IPS-18c (cell line): ENCODE data around the gene DDX39B.

Experiments
- H3K4me3 ChIP-seq: 2 replicates; pipeline ENCODE4 v1.7.0; 2013; ENCODE audit warnings: low read depth, mild to moderate bottlenecking, low read length, moderate library complexity; ENCODE audit not compliant: insufficient read depth
- H3K9me3 ChIP-seq: one replicate; pipeline ENCODE4 v1.6.1; 2013; ENCODE audit warnings: mild to moderate bottlenecking, low read length, moderate library complexity; ENCODE audit not compliant: control insufficient read depth, insufficient read depth

DDX39B gene

DNA sequence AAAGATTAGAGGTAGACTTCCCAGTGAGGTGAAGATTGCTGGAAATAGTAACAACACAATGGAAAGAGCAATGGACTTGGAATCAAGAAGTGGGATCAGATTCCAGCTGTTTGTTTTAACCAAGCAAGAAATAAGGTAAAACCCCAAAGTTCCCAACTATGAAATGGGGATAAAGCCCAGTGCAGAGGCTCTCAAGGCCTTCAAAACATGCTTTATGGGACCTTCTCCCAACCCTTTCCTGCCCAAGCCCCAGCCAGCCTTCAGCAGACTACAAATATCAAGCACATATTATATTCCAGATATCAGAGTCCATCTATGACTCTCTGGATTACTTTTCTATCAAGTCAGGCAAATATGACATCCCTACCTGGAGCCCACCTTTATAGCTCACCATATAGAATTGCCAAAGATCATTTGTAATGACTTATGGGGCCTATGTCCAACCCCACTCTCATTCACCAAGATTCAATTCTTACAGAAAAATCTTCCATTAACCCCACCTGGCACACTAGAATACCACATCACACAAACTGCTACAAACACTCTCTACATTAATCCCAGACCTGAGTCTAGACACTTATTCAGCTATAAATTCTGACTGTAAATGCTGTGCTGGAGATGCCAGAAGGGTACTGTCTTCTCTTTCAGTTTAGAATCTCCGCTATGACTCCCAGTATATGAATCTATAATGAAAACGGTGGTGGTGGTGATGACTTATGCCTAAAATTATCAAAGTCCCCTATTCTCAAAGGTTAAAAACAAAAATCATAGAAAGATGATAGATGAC is 6.1 kb downstream of the DDX39B start:
- H3K4me3 ChIP-seq, result no peak overlapping the region
- peaks cover 2% of the 10 kb centered on the region for H3K9me3 ChIP-seq

DNA sequence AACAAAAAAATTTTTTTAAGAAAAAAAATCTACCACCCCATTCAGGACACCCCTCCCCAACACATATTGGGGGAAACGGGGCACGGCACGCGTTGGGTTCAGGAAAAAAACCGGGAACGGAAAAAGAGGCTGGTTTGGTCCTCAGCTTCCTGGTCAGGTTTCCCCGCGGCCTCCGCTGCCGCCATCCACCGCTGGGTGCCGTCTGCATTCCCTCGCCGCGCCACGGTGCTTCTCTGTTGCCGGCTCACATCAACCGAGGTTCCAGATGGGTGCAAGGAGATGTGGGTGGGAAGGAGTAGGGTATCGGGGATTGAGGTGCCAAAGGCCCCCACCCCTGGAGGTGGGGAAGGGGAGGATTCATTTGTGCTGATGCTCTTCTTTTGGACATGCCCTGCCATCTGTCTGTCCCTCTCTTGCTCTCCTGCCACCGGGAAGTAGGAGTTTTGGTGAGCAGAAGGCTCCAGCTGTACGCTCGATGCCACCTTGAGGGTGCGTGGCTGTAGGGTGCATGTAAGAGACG is 7.2 kb downstream of the DDX39B start:
- Histone ChIP-seq H3K4me3 (no peak overlapping the region), H3K9me3 (peaks cover 2% of the 10 kb centered on the region)

DNA sequence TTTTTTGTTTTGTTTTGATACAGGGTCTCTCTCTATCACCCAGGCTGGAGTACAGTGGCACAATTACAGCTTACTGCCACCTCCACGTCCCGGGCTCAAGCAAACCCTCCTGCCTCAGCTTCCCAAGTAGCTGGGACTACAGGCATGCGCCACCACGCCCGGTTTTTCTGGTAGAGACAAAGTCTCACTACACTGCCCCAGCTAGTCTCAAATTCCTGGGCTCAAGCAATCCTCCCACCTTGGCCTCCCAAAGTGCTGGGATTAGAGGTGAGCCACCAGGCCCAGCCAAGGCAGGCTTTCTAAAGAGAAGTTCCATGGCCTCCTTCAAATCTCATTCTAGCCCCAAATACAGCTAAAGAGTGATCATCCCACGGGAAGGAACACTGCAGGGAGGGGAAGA is 7.8 kb downstream of the DDX39B start:
- no peak overlapping the region for H3K4me3 ChIP-seq

DNA sequence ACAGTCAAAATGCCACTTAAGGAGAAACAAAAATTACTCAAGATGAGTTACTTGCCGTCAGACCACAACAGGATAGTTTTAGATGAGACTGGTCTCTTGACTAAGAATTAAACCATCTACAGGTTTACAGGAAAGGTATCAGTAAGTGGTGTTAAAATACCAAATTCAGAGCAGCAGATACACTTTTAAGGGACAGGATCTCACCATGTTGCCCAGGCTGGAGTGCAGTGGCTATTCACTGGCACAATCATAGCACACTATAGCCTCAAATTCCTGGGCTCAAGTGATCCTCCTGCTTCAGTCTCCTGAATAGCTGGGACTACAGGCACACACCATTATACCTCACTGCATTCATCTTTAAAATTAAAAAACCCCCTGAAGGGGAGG is 8.4 kb downstream of the DDX39B start:
- Histone ChIP-seq H3K9me3 (peaks cover 2% of the 10 kb centered on the region), H3K4me3 (no peak overlapping the region)

More for the DNA sequence above, 7.8 kb downstream of the DDX39B start:
- H3K9me3 ChIP-seq, result peaks cover 2% of the 10 kb centered on the region

DNA sequence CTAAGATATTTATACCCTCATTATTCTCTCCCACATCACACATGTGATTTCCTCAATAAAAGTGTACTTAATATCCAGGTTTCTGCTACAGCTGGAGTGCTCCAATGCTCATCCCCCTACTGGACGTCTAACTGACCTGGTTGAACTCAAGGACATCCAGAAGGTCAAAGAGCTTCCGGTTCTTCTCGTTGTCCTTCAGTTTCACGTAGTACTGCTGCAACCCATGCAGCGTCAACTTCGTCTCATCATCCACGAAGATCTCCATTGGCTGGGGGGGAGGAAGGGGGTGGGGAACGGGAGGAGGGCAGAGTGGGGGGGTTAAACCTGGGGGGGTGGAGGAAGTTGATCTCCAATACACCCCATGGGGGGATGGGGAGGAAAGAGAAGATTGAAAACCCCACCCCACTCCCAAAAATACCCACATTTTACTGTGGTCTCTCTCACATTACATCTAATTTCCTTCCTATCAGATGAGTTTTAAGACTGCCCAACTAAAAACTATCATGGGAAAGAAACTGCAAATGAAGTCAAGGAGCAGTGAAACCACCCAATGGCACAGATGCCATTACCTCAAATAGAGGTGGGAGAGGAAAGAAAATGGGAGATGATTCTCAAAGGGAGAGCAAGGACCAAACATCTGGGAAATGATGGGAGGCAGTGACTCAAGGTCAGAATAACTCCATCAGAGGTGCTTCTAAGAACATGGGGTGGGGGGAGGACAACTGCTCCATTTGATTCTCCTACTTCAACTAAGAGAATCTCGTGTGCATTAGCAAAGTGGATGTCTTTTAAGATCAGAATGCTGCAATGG is 9.0 kb downstream of the DDX39B start:
- Histone ChIP-seq H3K4me3 (no peak overlapping the region), H3K9me3 (peaks cover 2% of the 10 kb centered on the region)

DNA sequence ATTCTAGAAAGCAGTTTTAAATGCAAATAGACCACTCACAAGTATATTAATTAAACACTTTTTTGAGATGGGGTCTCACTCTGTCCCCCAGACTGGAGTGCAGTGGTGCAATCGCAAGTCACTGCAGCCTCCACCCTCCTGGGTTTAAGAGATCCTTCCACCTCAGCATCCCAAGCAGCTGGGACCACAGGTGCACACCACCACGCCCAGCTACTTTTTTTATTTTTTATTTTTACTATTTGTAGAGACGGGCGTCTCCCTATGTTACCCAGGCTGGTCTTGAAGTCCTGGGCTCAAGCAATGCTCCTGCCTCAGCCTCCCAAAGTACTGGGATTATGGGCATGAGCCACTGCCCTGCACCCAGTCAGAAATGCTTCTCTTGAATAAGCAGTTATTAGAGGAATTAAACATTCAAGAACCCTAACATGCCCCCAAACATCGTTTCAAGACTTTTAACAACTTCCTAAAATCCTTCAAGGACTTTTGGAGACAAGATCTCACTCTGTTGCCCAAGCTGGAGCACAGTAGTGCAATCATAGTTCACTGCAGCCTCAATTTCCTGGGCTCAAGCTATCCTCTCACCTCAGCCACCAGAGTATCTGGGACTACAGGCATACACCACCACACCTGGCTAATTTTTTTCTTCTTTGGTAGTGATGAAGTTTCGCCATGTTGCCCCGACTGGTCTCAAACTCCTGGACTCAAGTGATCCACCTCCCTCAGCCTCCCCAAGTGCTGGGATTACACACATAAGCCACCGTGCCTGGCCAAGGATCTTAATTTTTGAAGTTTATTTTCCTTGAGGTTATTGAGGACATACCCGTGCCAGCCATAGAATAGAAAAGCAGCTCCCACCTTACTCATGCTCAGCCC is 9.8 kb downstream of the DDX39B start:
- peaks cover 2% of the 10 kb centered on the region for H3K9me3 ChIP-seq
- no peak overlapping the region for H3K4me3 ChIP-seq

DNA sequence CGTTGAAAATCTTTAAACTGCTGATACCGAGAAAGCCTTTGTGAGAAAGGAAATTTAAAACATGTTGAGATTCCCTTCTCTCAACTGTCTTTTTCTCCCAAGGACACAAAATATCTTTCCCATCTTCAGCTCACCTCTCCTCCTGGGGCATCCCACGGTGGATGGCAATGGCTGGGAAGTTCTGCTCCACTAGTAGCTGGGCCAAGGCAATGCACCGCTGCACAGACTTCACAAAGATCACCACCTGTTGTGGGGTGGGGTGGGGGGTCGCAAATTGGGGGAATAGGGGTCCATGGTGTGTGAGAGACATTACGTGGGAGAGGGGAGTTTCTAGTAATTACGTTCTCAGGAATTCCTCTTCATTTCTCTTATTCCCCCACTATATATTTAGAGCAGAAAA is 10.6 kb downstream of the DDX39B start:
- Histone ChIP-seq H3K9me3 (peaks cover 2% of the 10 kb centered on the region), H3K4me3 (no peak overlapping the region)

DNA sequence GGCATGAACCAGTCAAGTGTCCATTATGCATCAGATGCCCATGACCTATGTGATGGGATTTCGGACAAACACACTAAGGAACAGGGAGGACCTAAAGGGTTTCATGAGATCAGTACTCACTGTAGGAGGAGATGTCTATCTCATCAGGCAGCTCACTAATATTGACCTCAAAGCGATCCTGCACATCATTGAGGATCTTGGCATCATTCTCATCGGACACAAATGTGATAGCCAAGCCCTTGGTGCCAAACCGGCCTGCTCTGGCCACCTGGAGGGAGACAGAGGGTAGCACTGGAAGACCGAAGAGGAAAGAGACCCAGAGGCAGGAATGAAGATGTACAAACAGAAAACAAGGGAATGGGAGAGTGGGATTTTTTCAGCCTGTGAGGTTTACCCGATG is 11.1 kb downstream of the DDX39B start:
- Histone ChIP-seq H3K4me3 (no peak overlapping the region), H3K9me3 (peaks cover 2% of the 10 kb centered on the region)

DNA sequence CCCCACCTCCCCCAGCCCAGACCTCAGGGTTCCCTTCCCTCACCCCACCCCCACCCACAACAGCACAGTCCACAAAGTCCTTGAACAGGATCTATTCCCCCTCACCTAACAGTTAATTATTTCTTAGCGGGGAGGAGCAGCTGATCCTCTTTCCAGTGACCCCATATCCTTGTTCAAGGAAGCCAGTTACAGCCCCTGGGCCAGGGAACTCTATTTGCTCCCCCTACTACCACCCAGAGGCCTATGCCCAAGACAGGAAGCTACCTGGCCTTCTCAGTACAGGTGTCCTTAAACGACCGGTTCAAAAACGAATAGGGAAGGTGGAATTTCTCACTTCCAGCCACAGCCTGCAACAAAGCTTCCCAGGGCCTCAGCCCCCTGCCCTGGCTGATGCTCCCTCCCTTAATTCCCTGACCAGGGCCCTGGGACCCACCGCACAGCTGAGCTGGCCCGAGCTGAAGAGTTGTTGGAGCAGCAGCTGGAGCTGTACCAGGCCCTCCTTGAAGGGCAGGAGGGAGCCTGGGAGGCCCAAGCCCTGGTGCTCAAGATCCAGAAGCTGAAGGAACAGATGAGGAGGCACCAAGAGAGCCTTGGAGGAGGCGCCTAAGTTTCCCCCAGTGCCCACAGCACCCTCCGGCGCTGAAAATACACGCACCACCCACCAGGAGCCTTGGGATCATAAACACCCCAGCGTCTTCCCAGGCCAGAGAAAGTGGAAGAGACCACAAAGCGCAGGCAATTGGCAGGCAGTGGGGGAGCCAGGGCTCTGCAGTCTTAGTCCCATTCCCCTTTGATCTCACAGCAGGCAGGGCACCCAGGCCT is 12.3 kb downstream of the DDX39B start:
- Histone ChIP-seq H3K4me3 (no peak overlapping the region), H3K9me3 (peaks cover 2% of the 10 kb centered on the region)

DNA sequence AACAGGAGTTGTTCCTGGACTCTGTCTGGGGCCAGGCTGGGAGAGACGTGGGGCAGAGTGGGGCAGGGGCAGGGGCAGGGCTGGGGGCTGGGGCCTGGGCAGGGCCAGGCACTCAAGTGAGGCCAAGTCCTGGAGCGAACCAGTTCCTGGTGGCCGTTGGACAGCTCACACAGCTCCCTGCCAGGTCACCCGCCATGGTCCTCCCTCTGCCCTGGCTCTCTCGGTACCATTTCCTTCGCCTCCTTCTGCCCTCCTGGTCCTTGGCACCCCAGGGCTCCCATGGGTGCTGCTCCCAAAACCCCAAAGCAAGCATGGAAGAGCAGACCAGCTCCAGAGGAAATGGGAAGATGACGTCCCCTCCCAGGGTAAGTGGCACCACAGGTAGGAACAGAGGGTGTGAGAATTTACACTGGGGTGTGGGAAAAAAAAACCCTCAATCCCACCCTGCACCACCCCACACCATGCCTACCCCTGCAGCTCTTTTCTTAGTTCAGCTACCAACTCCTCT is 12.9 kb downstream of the DDX39B start, which contains the start of gene MCCD1:
MCCD1 (plus strand) TSS at position 142 of the 508 bp plus-strand sequence; CDS start at position 195, 53 bp downstream.
- Histone ChIP-seq H3K9me3 (no peaks in the 10 kb centered on the region), H3K4me3 (no peak within 1 kb of the TSS)

DNA sequence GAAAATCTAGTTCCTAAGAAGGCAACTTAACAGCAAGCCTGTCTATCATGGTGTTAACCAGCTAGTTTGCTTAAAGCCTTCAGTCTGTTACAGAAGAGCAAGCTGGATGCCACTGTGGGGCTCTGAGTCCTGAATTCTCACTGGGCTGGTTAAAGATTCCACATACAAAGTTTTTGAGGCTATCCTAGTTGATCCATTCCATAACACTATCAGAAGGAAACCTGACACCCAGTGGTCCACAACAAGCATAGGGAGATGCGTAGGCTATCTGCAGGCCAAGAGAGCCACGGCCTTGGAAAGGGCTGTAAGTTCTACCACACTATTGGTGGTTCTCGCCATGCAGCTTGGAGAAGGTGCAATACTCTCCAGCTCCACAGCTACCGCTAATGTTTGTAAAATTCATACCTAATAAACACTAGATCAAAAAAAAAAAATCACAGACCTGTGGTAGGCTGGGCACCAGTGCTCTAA is 13.5 kb downstream of the DDX39B start:
- Histone ChIP-seq H3K9me3 (no peaks in the 10 kb centered on the region), H3K4me3 (no peak overlapping the region)

DNA sequence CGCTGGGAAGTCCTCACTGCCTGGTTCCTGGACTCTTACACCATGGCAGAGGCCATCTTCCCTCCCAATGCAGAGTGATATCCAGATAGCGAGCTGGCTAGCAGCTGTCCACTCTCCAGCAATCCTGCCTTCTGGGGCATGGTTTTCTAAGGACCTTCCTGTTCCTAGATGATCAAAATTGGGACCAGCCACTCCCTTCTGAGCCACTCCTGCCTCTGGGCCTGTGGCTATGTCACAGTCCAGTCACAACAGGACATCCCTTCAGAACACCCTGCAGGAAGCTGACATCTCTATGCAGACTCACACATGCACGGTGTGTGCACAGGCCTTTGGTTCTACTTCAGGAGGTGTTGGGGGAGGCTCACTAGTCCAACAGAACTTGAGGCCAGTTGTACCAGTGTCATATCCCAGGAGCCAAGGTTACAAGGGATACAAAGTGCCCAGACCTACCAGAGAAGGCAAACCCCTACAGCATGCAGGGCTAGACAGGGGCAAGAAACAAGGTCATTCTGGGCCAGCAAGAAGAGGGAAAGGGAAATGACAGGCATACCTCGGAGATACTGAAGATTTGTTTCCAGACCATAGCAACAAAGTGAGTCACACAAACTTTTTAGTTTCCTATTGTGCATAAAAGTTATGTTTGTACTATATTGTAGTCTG is 15.7 kb downstream of the DDX39B start:
- H3K9me3 ChIP-seq, result no peaks in the 10 kb centered on the region
- no peak overlapping the region for H3K4me3 ChIP-seq

DNA sequence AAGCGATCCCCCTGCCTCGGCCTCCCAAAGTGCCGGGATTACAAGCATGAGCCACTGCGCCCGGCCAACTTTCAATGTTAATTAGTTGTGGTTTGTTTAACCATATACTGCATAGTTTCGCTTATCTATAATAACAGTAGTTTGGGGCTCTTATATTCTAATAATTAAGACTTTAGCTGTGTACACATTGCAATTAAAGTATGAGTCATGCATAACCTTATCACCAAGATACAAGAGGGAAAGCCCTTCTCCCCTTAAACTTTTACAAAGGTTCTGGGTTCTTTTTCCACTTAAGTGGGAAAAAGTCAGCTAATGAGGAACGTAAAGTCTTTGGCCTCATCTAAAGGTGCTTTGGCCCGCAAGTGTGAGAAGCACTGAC is 16.3 kb downstream of the DDX39B start:
- Histone ChIP-seq H3K4me3 (no peak overlapping the region), H3K9me3 (no peaks in the 10 kb centered on the region)

DNA sequence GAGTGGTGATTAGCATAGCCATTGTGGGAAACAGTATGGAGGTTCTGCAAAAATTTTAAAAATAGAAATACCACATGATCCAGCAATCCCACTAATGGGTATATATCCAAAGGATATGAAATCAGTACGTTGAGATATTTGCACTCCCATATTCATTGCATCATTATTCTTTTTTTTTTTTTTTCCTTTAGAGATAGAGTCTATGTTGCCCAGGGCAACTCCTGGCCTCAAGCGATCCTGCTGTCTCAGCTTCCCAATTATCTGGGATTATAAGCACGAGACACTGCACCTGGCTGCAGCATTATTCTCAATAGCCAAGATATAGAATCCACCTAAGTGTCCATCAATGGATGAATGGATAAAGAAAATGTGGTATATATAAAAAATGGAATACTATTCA is 20.0 kb downstream of the DDX39B start:
- no peaks in the 10 kb centered on the region for H3K9me3 ChIP-seq

DNA sequence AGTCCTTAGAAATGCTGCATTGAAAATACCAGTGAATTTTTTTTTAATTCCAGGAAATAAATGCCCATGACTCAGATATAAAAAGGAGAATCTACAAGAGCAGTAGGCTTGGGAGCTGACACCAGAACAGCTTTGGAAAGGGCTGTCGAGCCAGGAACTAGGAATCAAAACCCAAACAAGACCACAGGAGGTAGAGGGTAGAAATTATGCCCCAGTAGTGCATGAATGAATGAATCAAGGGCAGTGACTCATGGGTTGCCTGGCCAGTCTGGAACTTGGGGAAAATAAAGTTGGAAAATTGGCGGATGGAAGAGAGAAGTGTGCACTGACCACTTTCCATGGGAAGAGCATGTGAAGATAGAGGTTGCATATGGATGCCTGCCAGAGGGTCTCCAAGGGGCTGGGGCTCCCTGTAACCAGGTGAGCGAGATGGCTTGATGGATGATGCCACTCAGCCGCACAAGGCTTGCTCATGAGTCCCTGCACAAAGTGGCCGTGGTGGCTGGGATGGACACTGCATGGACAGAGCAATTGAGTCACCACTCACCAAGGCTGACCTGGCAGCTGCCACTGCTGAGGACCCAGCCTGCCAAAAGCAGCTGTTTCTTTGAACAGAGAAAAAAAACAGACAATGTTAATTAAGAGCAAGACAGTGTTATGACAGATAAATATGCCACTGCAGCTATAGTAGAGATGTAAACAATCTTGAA is 28.2 kb downstream of the DDX39B start:
- Histone ChIP-seq H3K9me3 (no peaks in the 10 kb centered on the region), H3K4me3 (no peak overlapping the region)

More for the DNA sequence above, 20.0 kb downstream of the DDX39B start:
- H3K4me3 ChIP-seq, result no peak overlapping the region
